GM12864 (cell line): ENCODE results near the gene CENPU.
"Not testable (repeated sequence)": the region's sequence is repeated elsewhere in the genome, so short reads cannot be mapped to it uniquely, and the experiment has no call there.

ENCODE experiments used
- DNase-seq: peaks from one replicate; pipeline ENCODE4 v3.0.0-alpha.2; 2011; ENCODE audit warnings: low read depth
- H3K4me3 ChIP-seq: 2 replicates; pipeline ENCODE4 v1.5.1; 2011; ENCODE audit warnings: mild to moderate bottlenecking, low read depth, low read length, control low read depth
- TF ChIP-seq, protein P1 (sequence below): IDR thresholded peaks from 2 replicates; pipeline ENCODE4 v1.5.1; 2011; ENCODE audit warnings: low read depth, mild to moderate bottlenecking, moderate library complexity, low read length, control low read depth, inconsistent platforms; ENCODE audit errors: missing control alignments

The CENPU gene, protein sequence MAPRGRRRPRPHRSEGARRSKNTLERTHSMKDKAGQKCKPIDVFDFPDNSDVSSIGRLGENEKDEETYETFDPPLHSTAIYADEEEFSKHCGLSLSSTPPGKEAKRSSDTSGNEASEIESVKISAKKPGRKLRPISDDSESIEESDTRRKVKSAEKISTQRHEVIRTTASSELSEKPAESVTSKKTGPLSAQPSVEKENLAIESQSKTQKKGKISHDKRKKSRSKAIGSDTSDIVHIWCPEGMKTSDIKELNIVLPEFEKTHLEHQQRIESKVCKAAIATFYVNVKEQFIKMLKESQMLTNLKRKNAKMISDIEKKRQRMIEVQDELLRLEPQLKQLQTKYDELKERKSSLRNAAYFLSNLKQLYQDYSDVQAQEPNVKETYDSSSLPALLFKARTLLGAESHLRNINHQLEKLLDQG

DNA sequence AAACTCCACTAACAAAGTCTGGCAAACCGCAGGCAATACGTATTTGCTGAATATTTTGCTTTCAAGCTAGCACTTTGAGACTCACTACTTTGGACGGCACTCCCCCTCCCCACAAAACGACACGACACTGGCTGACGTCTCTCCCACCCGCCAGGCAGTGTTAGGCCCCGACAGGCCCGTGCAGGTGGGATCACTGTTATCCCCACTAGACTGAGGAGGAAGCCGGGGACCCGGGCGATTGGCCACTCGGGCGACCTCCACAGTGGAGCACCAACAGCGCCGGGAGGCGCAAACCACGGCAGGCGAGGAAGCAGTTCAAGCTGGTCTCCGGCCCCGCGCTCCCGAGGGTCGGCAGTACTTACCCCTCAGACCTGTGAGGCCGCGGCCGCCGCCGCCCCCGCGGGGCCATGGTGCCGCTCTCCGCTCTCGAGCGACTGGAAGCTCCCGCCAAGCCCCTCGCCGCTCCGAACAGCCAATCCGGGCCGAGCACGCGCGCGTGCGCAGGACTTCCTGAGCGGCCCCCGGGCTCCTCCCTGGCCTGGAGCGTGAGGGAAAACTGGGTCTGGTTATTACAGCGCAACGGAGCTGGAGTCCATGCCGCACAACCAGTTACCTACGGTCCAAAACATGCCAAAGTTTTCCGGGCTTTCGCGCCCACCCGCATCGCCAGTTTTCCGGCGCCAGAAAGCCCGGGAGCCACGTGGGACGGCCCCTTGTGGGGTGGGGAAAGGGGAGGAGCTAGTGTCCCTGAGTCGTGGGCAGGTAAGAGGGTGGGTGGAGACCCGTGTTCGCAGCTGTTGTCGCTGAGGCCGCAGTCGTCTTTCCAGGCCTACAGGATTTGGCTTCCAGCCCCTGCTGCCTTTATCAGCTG is at the start of gene CENPU:
Gene CENPU, minus strand, starts transcription at position 443 of the 871 bp plus-strand sequence. Its CDS starts 34 bp downstream, at position 409.
- TF ChIP-seq, protein P1, sequence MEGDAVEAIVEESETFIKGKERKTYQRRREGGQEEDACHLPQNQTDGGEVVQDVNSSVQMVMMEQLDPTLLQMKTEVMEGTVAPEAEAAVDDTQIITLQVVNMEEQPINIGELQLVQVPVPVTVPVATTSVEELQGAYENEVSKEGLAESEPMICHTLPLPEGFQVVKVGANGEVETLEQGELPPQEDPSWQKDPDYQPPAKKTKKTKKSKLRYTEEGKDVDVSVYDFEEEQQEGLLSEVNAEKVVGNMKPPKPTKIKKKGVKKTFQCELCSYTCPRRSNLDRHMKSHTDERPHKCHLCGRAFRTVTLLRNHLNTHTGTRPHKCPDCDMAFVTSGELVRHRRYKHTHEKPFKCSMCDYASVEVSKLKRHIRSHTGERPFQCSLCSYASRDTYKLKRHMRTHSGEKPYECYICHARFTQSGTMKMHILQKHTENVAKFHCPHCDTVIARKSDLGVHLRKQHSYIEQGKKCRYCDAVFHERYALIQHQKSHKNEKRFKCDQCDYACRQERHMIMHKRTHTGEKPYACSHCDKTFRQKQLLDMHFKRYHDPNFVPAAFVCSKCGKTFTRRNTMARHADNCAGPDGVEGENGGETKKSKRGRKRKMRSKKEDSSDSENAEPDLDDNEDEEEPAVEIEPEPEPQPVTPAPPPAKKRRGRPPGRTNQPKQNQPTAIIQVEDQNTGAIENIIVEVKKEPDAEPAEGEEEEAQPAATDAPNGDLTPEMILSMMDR: no peak
- peak; percentile 97 for DNase-seq

DNA sequence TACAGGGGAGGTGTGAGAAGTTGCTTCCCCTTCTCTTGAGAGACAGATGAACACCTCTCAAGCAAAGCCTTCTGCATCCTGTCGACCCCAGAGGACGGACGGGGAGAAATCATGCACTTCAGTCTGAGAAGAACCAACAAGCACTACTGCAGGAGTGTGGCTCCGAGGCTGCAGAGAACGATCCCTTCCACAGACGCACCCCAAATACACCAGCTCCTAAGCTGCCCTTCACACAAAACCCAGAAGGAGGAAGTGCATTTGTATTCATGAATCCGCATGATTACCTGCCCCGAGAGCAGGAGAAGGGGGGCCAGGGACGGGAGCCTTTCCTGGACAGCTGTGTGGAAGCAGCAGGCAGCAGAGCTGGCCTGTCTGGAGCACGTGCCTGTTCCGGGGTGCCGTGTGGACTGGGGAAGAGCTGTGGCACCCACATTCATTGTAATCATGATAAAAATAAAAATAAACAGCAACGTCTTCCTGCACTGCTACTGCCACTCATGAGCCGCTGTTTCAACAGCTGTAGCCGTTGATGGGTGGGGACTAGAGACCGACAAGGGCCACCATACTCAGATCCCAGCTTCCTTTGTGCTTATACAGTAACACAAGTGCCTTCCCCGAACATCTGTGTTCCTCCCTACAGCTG is 49.0 kb upstream of the CENPU start:
- no peak overlapping the region for H3K4me3 ChIP-seq
- DNase-seq: no peak
- TF ChIP-seq, protein P1: no peak

More for the DNA sequence above, at the start of gene CENPU:
- peak within 1 kb of the TSS; percentile 72 for H3K4me3 ChIP-seq

DNA sequence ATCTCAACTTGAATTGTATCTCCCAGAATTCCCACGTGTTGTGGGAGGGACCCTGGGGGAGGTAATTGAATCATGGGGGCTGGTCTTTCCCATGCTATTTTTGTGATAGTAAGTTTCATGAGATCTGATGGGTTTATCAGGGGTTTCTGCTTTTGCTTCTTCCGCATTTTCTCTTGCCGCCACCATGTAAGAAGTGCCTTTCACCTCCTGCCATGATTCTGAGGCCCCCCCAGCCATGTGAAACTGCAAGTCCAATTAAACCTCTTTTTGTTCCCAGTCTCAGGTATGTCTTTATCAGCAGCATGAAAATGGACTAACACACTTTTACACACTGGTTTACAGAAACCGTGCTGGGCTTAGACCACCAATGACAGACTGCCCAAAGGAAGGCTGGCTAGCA is 45.3 kb upstream of the CENPU start:
- DNase-seq, H3K4me3 ChIP-seq: not testable (repeated sequence)

DNA sequence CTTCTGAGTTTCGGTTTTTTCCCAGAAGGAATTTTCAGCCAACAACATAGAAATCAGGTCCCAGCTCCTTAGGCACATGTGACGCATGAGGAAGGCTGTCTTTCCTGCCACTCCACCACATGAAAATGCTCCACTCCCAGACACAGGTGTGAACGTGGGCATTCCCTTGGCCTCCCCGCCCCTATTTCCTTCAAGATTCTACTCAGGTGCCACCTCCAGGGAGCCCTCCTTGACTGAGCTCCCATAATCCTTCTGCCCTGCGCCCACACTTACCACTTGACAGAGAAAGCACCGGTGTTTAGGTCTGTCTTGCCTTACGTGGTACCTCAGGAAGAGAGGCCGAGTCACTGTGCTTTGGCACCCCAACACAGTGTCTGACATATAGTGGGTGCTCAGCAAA is 44.4 kb upstream of the CENPU start:
- H3K4me3 ChIP-seq: no peak overlapping the region
- DNase-seq: no peak
- TF ChIP-seq, protein P1: no peak

DNA sequence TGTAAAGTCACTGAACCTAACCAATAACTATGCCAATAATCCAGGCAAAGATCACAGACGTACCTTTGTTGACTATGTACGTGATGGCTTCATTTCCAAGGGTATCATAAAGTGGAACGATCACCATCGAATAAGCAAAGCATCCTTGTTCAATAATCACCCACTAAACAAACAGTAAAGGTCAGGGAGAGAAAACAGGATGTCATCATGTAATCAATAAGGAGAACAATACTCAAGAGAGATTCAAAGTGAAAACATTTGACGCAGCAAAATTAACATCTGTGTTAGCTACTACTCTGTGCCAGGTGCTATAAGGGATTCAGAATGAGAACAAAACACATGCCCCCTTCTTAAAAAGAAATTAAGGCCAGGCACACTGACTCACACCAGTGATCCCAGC is 42.9 kb upstream of the CENPU start:
- DNase-seq: no peak
- no peak overlapping the region for H3K4me3 ChIP-seq
- TF ChIP-seq, protein P1: no peak

DNA sequence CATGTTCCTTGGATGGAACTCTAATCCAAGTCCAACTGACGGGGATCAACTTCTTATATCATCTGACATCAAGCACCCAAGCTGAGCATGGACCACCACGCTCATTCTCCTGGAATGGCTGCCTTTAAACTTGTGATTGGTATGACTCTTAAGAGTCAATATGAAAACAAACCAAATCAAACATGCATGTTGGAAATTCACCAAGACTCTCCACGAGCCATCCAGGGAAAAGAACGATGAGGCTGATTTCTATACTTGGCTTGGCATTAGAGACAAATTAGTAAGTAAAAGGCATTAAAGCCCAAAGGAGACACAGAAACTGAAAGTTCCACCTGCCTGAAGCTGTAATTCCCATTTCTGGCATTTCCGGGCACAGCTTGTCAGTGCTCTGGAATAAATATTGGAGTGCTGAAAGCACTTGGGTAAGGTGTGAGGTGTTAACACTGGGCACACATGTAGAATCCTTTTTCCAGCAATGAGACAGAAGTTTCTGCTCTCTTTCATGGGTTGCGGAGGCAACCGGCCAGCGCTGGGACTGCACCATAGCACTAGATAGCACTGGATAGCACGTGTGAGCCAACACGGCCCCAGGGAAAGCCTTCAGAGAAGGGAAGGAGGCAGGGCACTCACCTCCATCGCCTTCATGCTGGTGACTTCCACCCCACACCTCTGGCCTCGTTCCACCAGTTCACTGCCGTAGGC is 42.1 kb upstream of the CENPU start:
- no peak for DNase-seq
- no peak overlapping the region for H3K4me3 ChIP-seq
- TF ChIP-seq, protein P1: no peak
